Measurements from ENCODE around the gene LINC00237.

Gene LINC00237

DNA sequence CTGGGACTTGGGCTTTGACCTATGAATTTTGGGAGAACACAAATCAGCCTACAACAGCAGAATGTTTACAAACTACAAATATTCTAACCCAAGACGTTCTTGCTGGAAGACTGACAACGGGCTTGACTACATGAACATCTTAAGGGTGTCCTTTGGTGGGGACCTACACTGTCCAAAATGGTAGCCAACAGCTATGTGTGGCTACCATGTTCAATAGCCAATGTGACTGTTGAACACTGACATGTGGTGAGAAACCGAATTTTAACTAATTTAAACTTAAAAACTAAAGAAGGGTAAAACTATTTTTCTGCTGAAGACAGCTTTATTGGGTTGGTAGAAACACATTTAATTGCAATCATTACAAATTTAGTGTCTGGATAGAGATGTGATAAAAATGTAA lies 30.1 kb downstream of the LINC00237 start:
- DNase-seq (ENCODE audit: low read depth, low spot score) = no peak
- WGBS (ENCODE audit: insufficient coverage, insufficient read length) = no CpG with 5 or more reads among the region's 3 CpGs
- Histone ChIP-seq H3K4me1 (ENCODE audit: control insufficient read depth, insufficient read depth, low read length) (no peaks in the 10 kb centered on the region), H3K27ac (ENCODE audit: low read length) (no peak overlapping the region), H3K9me3 (ENCODE audit: control insufficient read depth, insufficient read depth, low read length) (no peaks in the 10 kb centered on the region), H3K4me3 (ENCODE audit: low read length) (no peak overlapping the region), H3K27me3 (ENCODE audit: control insufficient read depth, insufficient read depth, low read length) (no peaks in the 10 kb centered on the region), H3K36me3 (ENCODE audit: control insufficient read depth, insufficient read depth, low read length) (no peaks in the 10 kb centered on the region)

DNA sequence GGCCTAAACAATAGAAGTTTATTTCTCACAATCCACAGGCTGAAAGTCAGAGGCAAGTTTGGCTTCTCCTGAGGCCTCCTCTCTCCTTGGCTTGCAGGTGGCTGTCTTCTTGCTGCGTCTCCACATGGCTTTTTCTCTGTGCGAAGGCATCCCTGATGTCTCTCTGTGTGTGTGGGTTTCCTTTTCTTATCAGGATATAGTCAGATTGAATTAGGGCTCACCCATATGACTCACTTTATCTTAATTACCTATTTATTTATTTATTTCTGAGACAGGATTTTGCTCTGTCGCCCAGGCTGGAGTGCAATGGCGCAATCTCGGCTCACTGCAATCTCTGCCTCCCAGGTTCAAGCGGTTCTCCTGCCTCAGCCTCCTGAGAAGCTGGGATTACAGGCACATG lies 30.7 kb downstream of the LINC00237 start:
- Histone ChIP-seq H3K4me1 (ENCODE audit: control insufficient read depth, insufficient read depth, low read length) (no peaks in the 10 kb centered on the region), H3K4me3 (ENCODE audit: low read length) (no peak overlapping the region), H3K27ac (ENCODE audit: low read length) (no peak overlapping the region), H3K27me3 (ENCODE audit: control insufficient read depth, insufficient read depth, low read length) (no peaks in the 10 kb centered on the region), H3K9me3 (ENCODE audit: control insufficient read depth, insufficient read depth, low read length) (no peaks in the 10 kb centered on the region), H3K36me3 (ENCODE audit: control insufficient read depth, insufficient read depth, low read length) (no peaks in the 10 kb centered on the region)
- DNase-seq (ENCODE audit: low read depth, low spot score) = no peak
- no CpG with 5 or more reads among the region's 6 CpGs for WGBS (ENCODE audit: insufficient coverage, insufficient read length)

DNA sequence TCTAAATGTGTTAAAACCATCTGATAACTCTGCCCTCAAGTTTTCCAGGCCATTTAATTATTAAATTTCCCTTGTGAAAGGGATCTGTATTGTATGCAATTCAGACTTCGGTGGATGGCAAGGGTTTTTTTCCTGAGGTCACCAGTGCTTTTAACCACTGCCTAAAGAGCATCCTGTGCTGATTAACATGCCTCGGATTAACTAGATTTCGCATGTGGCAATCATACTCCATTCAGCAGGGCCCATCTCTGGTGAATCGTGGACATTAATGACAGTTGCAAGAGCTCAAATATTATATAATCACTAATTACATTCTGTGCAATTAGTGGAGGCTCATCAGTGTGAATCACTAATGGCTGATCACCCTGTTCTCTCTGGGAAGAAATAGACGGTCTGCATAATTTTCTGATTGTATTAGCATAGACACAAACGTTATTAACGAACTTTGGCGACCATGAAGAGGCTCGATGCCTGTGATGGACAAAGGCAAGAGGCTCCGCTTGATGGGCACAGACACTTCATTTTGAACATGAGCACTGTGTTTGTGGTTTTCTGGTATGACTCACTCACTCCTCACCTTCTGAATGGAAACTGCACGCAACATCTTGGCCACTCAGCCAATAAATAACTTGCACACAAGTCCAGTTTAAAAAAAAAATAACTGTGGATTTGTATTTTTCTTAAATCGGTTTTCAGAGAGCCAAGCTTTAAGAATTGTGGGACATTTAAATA lies 31.4 kb downstream of the LINC00237 start:
- H3K4me1 ChIP-seq (ENCODE audit: control insufficient read depth, insufficient read depth, low read length) = no peaks in the 10 kb centered on the region
- H3K27me3 ChIP-seq (ENCODE audit: control insufficient read depth, insufficient read depth, low read length) = no peaks in the 10 kb centered on the region
- no peak for DNase-seq (ENCODE audit: low read depth, low spot score)
- no peaks in the 10 kb centered on the region for H3K9me3 ChIP-seq (ENCODE audit: control insufficient read depth, insufficient read depth, low read length)
- no peak overlapping the region for H3K27ac ChIP-seq (ENCODE audit: low read length)
- no peaks in the 10 kb centered on the region for H3K36me3 ChIP-seq (ENCODE audit: control insufficient read depth, insufficient read depth, low read length)
- no CpG with 5 or more reads among the region's 12 CpGs for WGBS (ENCODE audit: insufficient coverage, insufficient read length)
- no peak overlapping the region for H3K4me3 ChIP-seq (ENCODE audit: low read length)

DNA sequence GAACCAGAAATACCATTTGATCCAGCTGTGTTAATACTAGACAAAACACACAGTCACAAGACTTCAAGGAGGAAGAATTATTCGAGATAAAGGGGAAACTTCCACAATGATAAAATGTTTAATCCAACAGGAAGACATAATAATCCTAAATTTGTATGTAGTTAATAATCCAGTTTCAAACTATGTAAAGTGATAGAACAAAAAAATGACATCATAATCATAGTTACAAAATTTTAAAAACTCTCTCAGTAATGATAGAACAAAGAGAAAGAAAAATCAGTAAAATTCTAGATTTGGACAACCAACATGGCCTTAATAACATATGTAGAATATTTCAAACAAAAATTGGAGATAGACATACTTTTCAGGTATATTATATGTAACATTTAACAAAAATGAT lies 38.9 kb downstream of the LINC00237 start:
- no peak overlapping the region for H3K4me3 ChIP-seq (ENCODE audit: low read length)
- WGBS (ENCODE audit: insufficient coverage, insufficient read length) = no CpG with 5 or more reads among the region's 1 CpG
- no peaks in the 10 kb centered on the region for H3K9me3 ChIP-seq (ENCODE audit: control insufficient read depth, insufficient read depth, low read length)
- no peak overlapping the region for H3K27ac ChIP-seq (ENCODE audit: low read length)
- no peaks in the 10 kb centered on the region for H3K4me1 ChIP-seq (ENCODE audit: control insufficient read depth, insufficient read depth, low read length)
- DNase-seq (ENCODE audit: low read depth, low spot score) = no peak
- H3K36me3 ChIP-seq (ENCODE audit: control insufficient read depth, insufficient read depth, low read length) = no peaks in the 10 kb centered on the region
- no peaks in the 10 kb centered on the region for H3K27me3 ChIP-seq (ENCODE audit: control insufficient read depth, insufficient read depth, low read length)

DNA sequence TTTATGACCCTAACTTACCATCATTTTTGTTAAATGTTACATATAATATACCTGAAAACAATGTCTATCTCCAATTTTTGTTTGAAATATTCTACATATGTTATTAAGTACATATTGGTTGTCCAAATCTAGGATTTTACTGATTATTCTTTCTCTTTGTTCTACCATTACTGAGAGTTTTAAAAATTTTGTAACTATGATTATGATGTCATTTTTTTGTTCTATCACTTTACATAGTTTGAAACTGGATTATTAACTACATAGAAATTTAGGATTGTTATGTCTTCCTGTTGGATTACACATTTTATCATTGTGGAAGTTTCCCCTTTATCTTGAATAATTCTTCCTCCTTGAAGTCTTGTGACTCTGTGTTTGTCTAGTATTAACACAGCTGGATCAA lies 41.2 kb downstream of the LINC00237 start:
- Histone ChIP-seq H3K9me3 (ENCODE audit: control insufficient read depth, insufficient read depth, low read length) (no peaks in the 10 kb centered on the region), H3K27me3 (ENCODE audit: control insufficient read depth, insufficient read depth, low read length) (no peaks in the 10 kb centered on the region), H3K36me3 (ENCODE audit: control insufficient read depth, insufficient read depth, low read length) (no peaks in the 10 kb centered on the region), H3K27ac (ENCODE audit: low read length) (no peak overlapping the region), H3K4me3 (ENCODE audit: low read length) (no peak overlapping the region), H3K4me1 (ENCODE audit: control insufficient read depth, insufficient read depth, low read length) (no peaks in the 10 kb centered on the region)
- no peak for DNase-seq (ENCODE audit: low read depth, low spot score)

DNA sequence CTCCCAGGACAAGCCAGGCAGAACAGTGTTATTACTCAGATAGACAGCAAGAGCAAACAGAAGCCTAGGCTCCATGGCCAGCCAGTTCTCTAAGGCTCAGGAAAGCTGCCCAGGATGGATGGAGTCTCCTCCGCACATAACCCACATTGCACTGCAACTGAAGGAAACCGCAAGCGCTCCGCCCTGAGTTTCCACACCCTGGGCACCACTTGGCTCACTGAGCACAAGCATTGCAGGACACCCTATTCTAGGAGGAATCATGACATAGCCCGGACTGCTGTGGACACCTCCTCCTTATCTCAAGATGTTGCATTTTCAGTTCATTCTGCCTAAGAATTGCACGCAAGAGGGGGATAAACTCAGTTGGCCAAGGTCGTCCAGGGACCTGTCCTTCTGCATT lies 42.9 kb downstream of the LINC00237 start:
- WGBS (ENCODE audit: insufficient coverage, insufficient read length) = no CpG with 5 or more reads among the region's 7 CpGs
- H3K27ac ChIP-seq (ENCODE audit: low read length) = no peak overlapping the region
- H3K4me3 ChIP-seq (ENCODE audit: low read length) = no peak overlapping the region
- no peaks in the 10 kb centered on the region for H3K27me3 ChIP-seq (ENCODE audit: control insufficient read depth, insufficient read depth, low read length)
- no peak for DNase-seq (ENCODE audit: low read depth, low spot score)
- H3K9me3 ChIP-seq (ENCODE audit: control insufficient read depth, insufficient read depth, low read length) = no peaks in the 10 kb centered on the region
- no peaks in the 10 kb centered on the region for H3K36me3 ChIP-seq (ENCODE audit: control insufficient read depth, insufficient read depth, low read length)
- H3K4me1 ChIP-seq (ENCODE audit: control insufficient read depth, insufficient read depth, low read length) = no peaks in the 10 kb centered on the region

DNA sequence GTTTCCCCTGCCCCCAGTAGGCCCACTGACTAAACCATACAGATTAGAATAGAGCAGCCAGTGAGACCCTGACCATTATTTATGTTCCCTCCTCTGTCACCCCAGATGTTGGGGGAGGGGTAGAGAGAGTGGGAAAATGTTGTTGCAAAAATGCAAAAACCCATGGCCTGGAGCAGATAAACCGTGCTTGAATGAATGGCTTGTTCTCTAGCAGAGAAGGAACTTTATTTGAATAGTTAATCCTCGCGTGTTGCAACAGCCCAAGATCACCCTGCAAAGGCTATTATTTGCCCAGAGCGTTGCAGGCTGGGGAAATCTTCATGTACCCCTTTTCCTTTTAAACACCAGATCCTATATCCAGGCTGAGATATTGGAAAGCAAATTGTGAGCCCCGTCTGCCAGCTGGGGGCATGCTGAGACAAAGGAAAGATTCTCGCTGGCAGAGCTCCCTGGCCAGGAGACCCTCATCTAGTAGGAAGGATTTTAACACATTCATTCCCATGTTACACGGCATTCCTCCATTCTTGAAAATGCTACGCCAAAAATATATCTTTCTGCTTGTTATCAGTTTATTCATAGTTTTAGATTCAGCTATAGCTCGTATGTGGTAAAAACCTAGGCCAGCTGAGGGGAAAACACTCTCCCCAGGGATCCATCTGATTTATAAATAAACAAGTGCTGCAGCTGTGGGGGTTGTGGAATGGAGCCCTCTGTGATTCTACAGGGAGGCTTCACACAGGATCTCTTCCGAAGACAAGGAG lies 53.0 kb downstream of the LINC00237 start:
- Histone ChIP-seq H3K27ac (ENCODE audit: low read length) (no peak overlapping the region), H3K36me3 (ENCODE audit: control insufficient read depth, insufficient read depth, low read length) (no peaks in the 10 kb centered on the region), H3K4me1 (ENCODE audit: control insufficient read depth, insufficient read depth, low read length) (peaks cover 2% of the 10 kb centered on the region; the same call in 1 of the 2 replicates), H3K27me3 (ENCODE audit: control insufficient read depth, insufficient read depth, low read length) (no peaks in the 10 kb centered on the region), H3K4me3 (ENCODE audit: low read length) (no peak overlapping the region), H3K9me3 (ENCODE audit: control insufficient read depth, insufficient read depth, low read length) (no peaks in the 10 kb centered on the region)
- no CpG with 5 or more reads among the region's 10 CpGs for WGBS (ENCODE audit: insufficient coverage, insufficient read length)
- DNase-seq (ENCODE audit: low read depth, low spot score) = peak; percentile 13

DNA sequence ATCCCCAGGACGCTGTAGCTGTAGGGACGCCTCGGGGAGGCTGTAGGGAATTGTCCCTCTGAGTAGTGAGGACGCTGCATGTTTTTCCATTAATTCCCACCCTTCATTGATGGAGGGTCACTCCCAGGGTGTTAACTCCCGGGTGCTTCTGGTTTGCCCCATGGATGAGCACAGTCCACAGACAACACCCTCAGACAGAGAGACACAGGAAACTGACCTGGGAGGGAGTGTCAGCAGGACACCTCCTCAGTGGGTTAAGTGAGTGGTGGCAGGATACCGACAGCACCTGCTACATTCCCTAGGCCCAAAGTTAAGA lies 53.5 kb downstream of the LINC00237 start:
- no CpG with 5 or more reads among the region's 6 CpGs for WGBS (ENCODE audit: insufficient coverage, insufficient read length)
- no peak overlapping the region for H3K27ac ChIP-seq (ENCODE audit: low read length)
- no peaks in the 10 kb centered on the region for H3K9me3 ChIP-seq (ENCODE audit: control insufficient read depth, insufficient read depth, low read length)

DNA sequence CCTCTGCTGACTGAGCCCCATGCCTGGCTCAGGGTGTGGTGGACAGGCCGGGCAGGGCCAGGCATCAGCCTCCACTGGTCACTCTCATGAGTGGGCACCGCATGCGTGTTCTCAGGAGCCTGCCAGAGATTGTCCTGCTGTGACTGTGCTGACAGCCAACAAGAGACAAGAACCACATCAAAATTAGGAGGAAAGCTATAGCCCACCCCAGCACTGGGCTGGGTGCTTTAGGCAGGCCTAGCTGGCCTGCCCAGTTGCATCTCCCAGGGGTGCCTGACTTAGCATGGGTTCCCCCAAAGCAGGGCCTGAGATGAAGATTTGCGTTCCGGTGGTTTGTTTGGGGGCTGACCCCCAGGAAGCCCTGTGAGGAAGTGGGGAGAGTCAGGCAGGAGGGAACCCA lies 53.9 kb downstream of the LINC00237 start:
- Histone ChIP-seq H3K27me3 (ENCODE audit: control insufficient read depth, insufficient read depth, low read length) (no peaks in the 10 kb centered on the region), H3K36me3 (ENCODE audit: control insufficient read depth, insufficient read depth, low read length) (no peaks in the 10 kb centered on the region), H3K4me1 (ENCODE audit: control insufficient read depth, insufficient read depth, low read length) (peaks cover 2% of the 10 kb centered on the region; the same call in 1 of the 2 replicates), H3K4me3 (ENCODE audit: low read length) (no peak overlapping the region), H3K9me3 (ENCODE audit: control insufficient read depth, insufficient read depth, low read length) (no peaks in the 10 kb centered on the region), H3K27ac (ENCODE audit: low read length) (no peak overlapping the region)
- WGBS (ENCODE audit: insufficient coverage, insufficient read length) = no CpG with 5 or more reads among the region's 5 CpGs
- DNase-seq (ENCODE audit: low read depth, low spot score) = no peak

More for the DNA sequence above, 53.5 kb downstream of the LINC00237 start:
- no peaks in the 10 kb centered on the region for H3K36me3 ChIP-seq (ENCODE audit: control insufficient read depth, insufficient read depth, low read length)
- DNase-seq (ENCODE audit: low read depth, low spot score) = no peak
- H3K27me3 ChIP-seq (ENCODE audit: control insufficient read depth, insufficient read depth, low read length) = no peaks in the 10 kb centered on the region
- H3K4me1 ChIP-seq (ENCODE audit: control insufficient read depth, insufficient read depth, low read length) = peaks cover 2% of the 10 kb centered on the region; the same call in 1 of the 2 replicates
- no peak overlapping the region for H3K4me3 ChIP-seq (ENCODE audit: low read length)

DNA sequence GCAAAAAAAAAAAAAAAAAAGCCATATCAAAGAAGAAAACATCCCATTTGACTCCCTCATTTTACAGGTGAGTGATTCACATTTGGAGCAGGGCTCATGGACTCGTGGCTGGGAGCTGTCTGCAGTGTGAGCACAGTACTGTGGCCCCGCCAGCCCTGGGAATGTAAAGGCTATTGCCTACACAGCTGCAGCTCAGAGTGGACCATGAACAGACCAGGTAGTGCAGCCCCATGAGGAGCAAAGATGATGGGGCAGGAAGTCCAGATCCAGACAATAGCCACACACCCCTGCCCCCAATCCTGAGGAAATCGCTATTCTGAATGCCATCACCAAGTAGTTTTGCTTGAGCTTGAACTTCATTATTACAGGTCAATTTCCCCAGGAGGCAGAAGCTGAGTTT lies 55.4 kb downstream of the LINC00237 start:
- WGBS (ENCODE audit: insufficient coverage, insufficient read length) = no CpG with 5 or more reads among the region's 3 CpGs

More for the DNA sequence above, 55.4 kb downstream of the LINC00237 start:
- Histone ChIP-seq H3K27ac (ENCODE audit: low read length) (no peak overlapping the region), H3K27me3 (ENCODE audit: control insufficient read depth, insufficient read depth, low read length) (no peaks in the 10 kb centered on the region), H3K9me3 (ENCODE audit: control insufficient read depth, insufficient read depth, low read length) (no peaks in the 10 kb centered on the region), H3K4me3 (ENCODE audit: low read length) (no peak overlapping the region), H3K4me1 (ENCODE audit: control insufficient read depth, insufficient read depth, low read length) (peaks cover 2% of the 10 kb centered on the region; the same call in 1 of the 2 replicates), H3K36me3 (ENCODE audit: control insufficient read depth, insufficient read depth, low read length) (no peaks in the 10 kb centered on the region)
- DNase-seq (ENCODE audit: low read depth, low spot score) = no peak

Measured in iPS DF 6.9 (cell line).